Activated T-helper 2 cell treated with anti-CD3 and anti-CD28 coated beads, Interferon-gamma antibody, Interleukin-2, Interleukin-4, amounts not matched to agents 10 μg/mL and 5 μg/mL and 100 μg/mL, durations not matched to agents 14 hours and 24 hours and 36 hours (primary cell): Measurements from ENCODE around the gene OASL. TPM values are rescaled to one million over a fixed set of nuclear protein-coding genes. Genes with fewer than 3 reads are reported as not detected.
"Not testable (repeated sequence)": the region's sequence is repeated elsewhere in the genome, so short reads cannot be mapped to it uniquely, and the experiment has no call there.

ENCODE experiments used
- DNase-seq: peaks from one replicate; pipeline ENCODE4 v3.0.0; 2021; ENCODE audit warnings: low spot score
- H3K27ac Mint-ChIP-seq: one replicate; pipeline ENCODE4 v1.8.0; 2021; ENCODE audit warnings: mixed read lengths
- H3K27me3 Mint-ChIP-seq: one replicate; pipeline ENCODE4 v1.8.0; 2021; ENCODE audit warnings: low read depth, mixed read lengths
- H3K36me3 Mint-ChIP-seq: one replicate; pipeline ENCODE4 v1.8.0; 2021; ENCODE audit warnings: low read depth, mixed read lengths
- H3K4me1 Mint-ChIP-seq: one replicate; pipeline ENCODE4 v1.8.0; 2021; ENCODE audit warnings: low read depth, mixed read lengths
- H3K4me3 Mint-ChIP-seq: one replicate; pipeline ENCODE4 v1.8.0; 2021; ENCODE audit warnings: low read depth, mild to moderate bottlenecking, moderate library complexity, mixed read lengths
- H3K9me3 Mint-ChIP-seq: one replicate; pipeline ENCODE4 v1.8.0; 2021; ENCODE audit warnings: mixed read lengths
- intact Hi-C: fragments of 100-400 bp; cut with micrococcal nuclease; formaldehyde crosslinking; loops from one replicate; pipeline ENCODE4 v1.15.1; 2023
- total RNA-seq: library from RNA; stranded (reverse); gene quantifications from 2 replicates; pipeline ENCODE4 v1.2.3, GENCODE V29; 2022

The OASL gene
- total RNA-seq, 1 donor from 2014 or later, result 1.9 TPM

- intact Hi-C loops, result loop anchor here (10.0 kb wide), 1 partner anchor 156 kb away; no protein-coding TSS in a partner anchor
Measured at GRCh38 chr12:121069206-121069605, 30.2 kb upstream of the OASL start.

DNA sequence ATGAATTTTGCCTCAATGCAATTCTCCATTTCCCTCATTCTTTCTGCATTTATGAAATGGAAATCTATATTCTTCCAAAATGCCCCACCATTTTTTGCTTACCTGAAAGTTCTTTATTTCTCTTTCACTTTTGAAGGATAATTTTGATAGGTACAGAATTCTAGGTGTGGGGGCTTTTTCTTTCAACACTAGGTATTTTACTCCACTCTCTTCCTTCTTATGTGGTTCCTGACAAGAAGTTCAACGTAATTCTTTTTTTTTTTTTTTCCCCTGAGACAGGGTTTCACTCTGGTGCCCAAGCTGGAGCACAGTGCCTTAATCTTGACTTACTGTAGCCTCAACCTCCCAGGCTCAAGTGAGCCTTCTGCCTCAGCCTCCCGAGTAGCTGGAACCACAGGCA, 26.3 kb upstream of the OASL start:
- H3K9me3 Mint-ChIP-seq, result no peaks in the 10 kb centered on the region
- intact Hi-C loops, result loop anchor here (10.0 kb wide), 1 partner anchor 159 kb away; no protein-coding TSS in a partner anchor
- no peak for DNase-seq
- peaks cover 4% of the 10 kb centered on the region for H3K27me3 Mint-ChIP-seq
- no peak overlapping the region for H3K27ac Mint-ChIP-seq
- H3K36me3 Mint-ChIP-seq, result no peaks in the 10 kb centered on the region
- H3K4me1 Mint-ChIP-seq, result peaks cover 10% of the 10 kb centered on the region
- H3K4me3 Mint-ChIP-seq, result no peak overlapping the region

More at GRCh38 chr12:121069206-121069605, 30.2 kb upstream of the OASL start:
- Mint-ChIP-seq H3K27ac (no peak overlapping the region), H3K4me3 (no peak overlapping the region), H3K9me3 (peaks cover 11% of the 10 kb centered on the region), H3K27me3 (peaks cover 14% of the 10 kb centered on the region), H3K4me1 (peaks cover 5% of the 10 kb centered on the region), H3K36me3 (peaks cover 3% of the 10 kb centered on the region)
- DNase-seq, result no peak

- H3K27me3 Mint-ChIP-seq, H3K36me3 Mint-ChIP-seq, H3K27ac Mint-ChIP-seq, DNase-seq, H3K9me3 Mint-ChIP-seq, H3K4me3 Mint-ChIP-seq: not testable (repeated sequence)
- intact Hi-C loops, result loop anchor here (10.0 kb wide), 1 partner anchor 160 kb away; no protein-coding TSS in a partner anchor
- H3K4me1 Mint-ChIP-seq, result peaks cover 14% of the 10 kb centered on the region
Measured at GRCh38 chr12:121064586-121064985, 25.5 kb upstream of the OASL start.

GRCh38 chr12:121064116-121064515, 25.1 kb upstream of the OASL start:
- no peak overlapping the region for H3K4me3 Mint-ChIP-seq
- DNase-seq, result no peak
- no peaks in the 10 kb centered on the region for H3K36me3 Mint-ChIP-seq
- no peaks in the 10 kb centered on the region for H3K9me3 Mint-ChIP-seq
- peaks cover 16% of the 10 kb centered on the region for H3K4me1 Mint-ChIP-seq
- intact Hi-C loops, result loop anchor here (10.0 kb wide), 1 partner anchor 161 kb away; no protein-coding TSS in a partner anchor
- no peak overlapping the region for H3K27ac Mint-ChIP-seq
- peaks cover 4% of the 10 kb centered on the region for H3K27me3 Mint-ChIP-seq

DNA sequence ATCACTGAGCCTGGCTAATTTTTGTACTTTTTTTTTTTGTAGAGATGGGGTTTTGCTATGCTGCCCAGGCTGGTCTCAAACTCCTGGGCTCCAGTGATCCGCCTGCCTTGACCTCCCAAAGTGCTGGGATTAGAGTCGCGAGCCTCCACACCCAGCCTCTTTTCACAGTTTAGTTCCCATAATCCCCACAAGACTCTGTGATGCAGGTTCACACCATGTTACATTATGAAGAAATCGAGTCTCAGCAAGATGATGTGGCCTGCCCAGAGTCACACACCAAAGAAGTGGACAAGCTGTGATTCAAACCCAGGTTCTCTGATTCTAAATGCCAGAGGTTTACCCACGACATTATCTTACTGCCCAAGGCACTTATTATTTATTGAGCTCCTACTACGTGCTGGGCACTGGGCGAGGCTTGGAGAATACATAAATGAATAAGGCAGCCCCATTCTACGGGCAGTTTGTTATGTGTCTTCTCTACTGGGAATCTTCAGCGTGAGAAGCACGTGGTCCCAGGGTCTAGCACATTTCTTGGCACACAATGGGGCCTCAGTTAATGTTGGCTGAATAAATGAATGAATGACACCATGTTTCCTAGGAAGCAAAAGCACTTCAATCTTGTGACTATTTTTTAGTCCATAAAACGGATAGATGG, 23.5 kb upstream of the OASL start:
- H3K4me1 Mint-ChIP-seq, result peaks cover 17% of the 10 kb centered on the region
- H3K4me3 Mint-ChIP-seq, result no peak overlapping the region
- DNase-seq, result no peak
- peak overlapping the region; percentile 38 for H3K27ac Mint-ChIP-seq
- H3K36me3 Mint-ChIP-seq, result no peaks in the 10 kb centered on the region
- peaks cover 4% of the 10 kb centered on the region for H3K27me3 Mint-ChIP-seq
- H3K9me3 Mint-ChIP-seq, result no peaks in the 10 kb centered on the region
- intact Hi-C loops, result loop anchor here (10.0 kb wide), 1 partner anchor 162 kb away; no protein-coding TSS in a partner anchor

DNA sequence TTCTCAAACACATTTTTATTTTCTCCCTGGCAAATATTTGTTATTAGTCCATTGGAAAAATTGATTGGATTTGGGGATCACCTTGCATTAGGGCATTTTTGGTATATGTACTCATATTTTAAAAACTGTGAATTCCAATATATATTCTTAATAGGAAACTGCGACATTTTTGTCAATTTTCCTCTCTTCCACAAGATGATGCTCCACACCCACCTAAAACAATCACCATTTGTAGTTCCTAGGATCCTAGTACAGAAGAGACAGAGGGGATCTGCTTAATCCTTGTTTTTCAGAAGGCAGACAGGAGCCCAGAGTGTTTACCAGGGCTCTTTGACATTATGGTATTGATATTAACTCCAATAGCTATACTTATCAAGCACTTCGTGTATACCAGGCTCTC, 22.8 kb upstream of the OASL start:
- no peak for DNase-seq
- intact Hi-C loops, result loop anchor here (10.0 kb wide), 1 partner anchor 163 kb away; no protein-coding TSS in a partner anchor
- no peak overlapping the region for H3K4me3 Mint-ChIP-seq
- H3K27ac Mint-ChIP-seq, result no peak overlapping the region
- H3K4me1 Mint-ChIP-seq, result peaks cover 17% of the 10 kb centered on the region
- peaks cover 4% of the 10 kb centered on the region for H3K27me3 Mint-ChIP-seq
- H3K36me3 Mint-ChIP-seq, result no peaks in the 10 kb centered on the region
- H3K9me3 Mint-ChIP-seq, result no peaks in the 10 kb centered on the region

DNA sequence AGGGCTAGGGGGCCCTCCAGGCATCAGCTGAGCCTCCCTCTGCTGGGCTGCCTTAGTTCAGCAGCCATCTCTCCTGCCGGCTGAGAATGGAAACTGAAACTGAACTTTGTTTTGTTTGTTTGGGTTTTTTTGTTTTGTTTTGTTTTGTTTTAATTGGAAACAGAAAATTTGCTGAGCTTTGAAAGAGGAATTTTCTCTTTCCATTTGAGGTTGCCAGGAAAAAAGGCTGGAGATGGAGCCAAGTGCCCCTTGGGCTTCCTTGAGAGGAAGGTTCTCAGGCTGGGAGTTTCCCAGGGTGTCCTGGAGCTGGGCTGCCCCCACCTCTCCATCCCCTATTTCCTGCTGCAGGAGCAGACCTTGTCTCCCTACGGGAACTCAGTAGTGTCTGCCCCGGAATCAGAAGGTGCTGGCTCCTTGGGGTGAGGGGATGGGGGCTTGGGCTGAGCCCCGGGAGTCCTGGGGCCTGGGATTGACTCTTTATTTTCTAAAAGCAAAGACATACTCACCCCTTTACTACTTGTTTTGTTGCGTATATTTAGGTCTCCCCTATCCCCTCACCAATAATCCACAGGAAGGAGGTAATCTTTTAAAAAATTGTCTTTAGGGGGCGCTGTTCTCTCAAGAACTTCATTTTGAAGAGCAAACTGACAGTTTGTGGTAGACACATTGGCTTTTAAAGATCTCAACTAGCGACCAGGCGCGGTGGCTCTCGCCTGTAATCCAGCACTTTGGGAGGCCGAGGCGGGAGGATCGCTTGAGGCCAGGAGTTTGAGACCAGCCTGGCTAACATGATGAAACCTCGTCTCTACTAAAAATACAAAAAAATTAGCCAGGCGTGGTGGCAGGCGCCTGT, 21.3 kb upstream of the OASL start:
- no peaks in the 10 kb centered on the region for H3K9me3 Mint-ChIP-seq
- H3K4me1 Mint-ChIP-seq, result peaks cover 15% of the 10 kb centered on the region
- H3K27me3 Mint-ChIP-seq, result no peaks in the 10 kb centered on the region
- peak; percentile 62 for DNase-seq
- peak overlapping the region; percentile 77 for H3K4me3 Mint-ChIP-seq
- intact Hi-C loops, result loop anchor here (1.0 to 10.0 kb wide), 6 partner anchors 26 to 164 kb away; partner anchors contain the start of gene C12orf43
- H3K36me3 Mint-ChIP-seq, result no peaks in the 10 kb centered on the region
- H3K27ac Mint-ChIP-seq, result peak overlapping the region; percentile 96

DNA sequence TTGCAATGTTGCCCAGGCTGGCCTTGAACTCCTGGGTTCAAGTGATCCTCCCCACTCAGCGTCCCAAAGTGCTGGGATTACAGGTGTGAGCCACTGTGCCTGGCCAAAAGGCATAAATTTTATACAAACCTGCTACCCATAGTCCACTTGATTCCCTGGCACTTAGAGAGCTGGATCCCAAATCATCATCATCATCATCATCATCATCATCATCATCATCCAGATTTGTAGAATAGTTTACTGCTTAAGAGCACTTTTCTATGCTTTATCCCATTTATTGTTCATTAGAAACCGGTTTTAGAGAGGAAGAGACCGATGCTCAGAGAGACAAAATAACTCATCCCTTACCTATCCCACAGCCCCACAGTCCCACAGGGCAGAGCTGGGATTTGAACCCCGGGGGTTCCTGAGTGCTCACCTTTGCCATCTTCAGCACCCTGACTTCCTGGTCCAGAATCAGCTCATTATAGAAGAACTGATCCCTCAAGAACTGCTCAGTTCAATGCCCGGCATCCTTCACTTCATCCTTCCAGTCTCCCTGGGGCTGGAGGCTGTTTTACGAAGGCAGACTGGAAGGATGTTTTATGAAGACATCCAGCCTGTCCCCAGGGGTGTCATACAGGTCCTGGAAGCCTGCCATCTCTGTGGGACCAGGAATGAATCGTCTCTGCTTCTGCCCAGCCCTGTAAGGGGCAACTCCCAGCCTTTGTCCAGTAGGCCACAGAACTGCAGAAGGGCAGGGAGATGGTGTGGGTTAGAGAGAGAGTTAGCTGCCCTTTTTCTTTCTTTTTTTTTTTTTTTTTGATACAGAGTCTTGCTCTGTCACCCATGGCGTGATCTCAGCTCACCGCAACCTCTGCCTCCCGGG, 20.2 kb upstream of the OASL start:
- Mint-ChIP-seq H3K36me3 (no peaks in the 10 kb centered on the region), H3K4me3 (no peak overlapping the region), H3K9me3 (no peaks in the 10 kb centered on the region), H3K4me1 (peaks cover 12% of the 10 kb centered on the region), H3K27me3 (no peaks in the 10 kb centered on the region), H3K27ac (peak overlapping the region; percentile 96)
- DNase-seq, result no peak
- intact Hi-C loops, result no loop called here

DNA sequence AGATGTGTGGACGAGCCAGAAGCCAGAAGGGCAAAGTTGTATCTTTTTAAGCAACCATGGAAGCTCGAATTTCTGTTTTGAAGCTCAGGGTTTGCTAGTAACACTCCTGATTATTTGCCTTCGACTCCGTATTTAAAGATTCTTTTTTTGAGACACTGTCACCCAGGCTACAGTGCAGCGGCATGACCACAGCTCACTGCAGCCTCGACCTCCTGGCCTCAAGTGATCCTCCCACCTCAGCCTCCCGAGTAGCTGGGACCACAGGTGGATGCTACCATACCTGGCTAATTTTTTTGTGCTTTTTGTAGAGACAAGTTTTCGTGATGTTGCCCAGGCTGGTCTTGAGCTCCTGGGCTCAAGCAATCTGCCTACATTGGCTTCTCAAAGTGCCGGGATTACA, 18.7 kb upstream of the OASL start:
- Mint-ChIP-seq H3K27ac (no peak overlapping the region), H3K9me3 (no peaks in the 10 kb centered on the region), H3K4me3 (no peak overlapping the region), H3K27me3 (no peaks in the 10 kb centered on the region), H3K4me1 (peaks cover 12% of the 10 kb centered on the region), H3K36me3 (no peaks in the 10 kb centered on the region)
- intact Hi-C loops, result no loop called here
- no peak for DNase-seq

- Mint-ChIP-seq H3K27me3 (peaks cover 10% of the 10 kb centered on the region), H3K36me3 (no peaks in the 10 kb centered on the region), H3K9me3 (no peaks in the 10 kb centered on the region), H3K4me3 (no peak overlapping the region), H3K4me1 (no peaks in the 10 kb centered on the region), H3K27ac (no peak overlapping the region)
- no peak for DNase-seq
- intact Hi-C loops, result no loop called here
Measured at GRCh38 chr12:121053706-121054105, 14.7 kb upstream of the OASL start.

GRCh38 chr12:121050725-121051124, 11.7 kb upstream of the OASL start:
- intact Hi-C loops, result no loop called here
- Mint-ChIP-seq H3K27me3 (peaks cover 10% of the 10 kb centered on the region), H3K9me3 (no peaks in the 10 kb centered on the region), H3K4me3 (no peak overlapping the region), H3K36me3 (no peaks in the 10 kb centered on the region), H3K27ac (no peak overlapping the region), H3K4me1 (peaks cover 3% of the 10 kb centered on the region)
- DNase-seq, result no peak

DNA sequence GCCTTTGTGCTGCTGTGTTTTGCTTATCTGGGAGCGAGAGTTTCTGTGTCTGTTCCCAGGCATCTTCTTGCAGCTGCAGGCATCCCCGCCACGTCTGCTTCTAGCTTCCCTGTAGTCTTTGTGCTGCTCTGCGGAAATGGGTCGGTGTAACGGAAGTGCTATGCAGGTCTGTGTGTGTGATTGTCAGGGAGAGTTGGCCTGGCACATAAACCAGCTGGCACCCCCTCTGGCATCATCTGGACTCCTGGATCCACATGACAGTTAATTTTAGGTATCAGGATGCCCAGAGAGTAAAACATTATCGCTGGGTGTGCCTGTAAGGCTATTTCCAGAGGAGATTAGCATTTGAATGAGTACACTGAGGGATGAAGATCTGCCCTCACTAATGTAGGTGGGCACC, 9.4 kb upstream of the OASL start:
- Mint-ChIP-seq H3K36me3 (no peaks in the 10 kb centered on the region), H3K4me1 (peaks cover 3% of the 10 kb centered on the region), H3K4me3 (peak overlapping the region; percentile 57), H3K27me3 (peaks cover 23% of the 10 kb centered on the region), H3K9me3 (no peaks in the 10 kb centered on the region), H3K27ac (no peak overlapping the region)
- intact Hi-C loops, result no loop called here
- DNase-seq, result no peak
